WTC11 (cell line): ENCODE data around the gene NOX3.

Experiments
- FOXP1 ChIP-seq: sonication (generic); formaldehyde crosslinking; IDR thresholded peaks from 2 replicates; pipeline ENCODE4 v1.8.0; 2022; ENCODE audit warnings: missing genetic modification reagents, mild to moderate bottlenecking, moderate library complexity, borderline replicate concordance
- KAT7 ChIP-seq: sonication (generic); formaldehyde crosslinking; IDR thresholded peaks from 2 replicates; pipeline ENCODE4 v1.8.1; 2023; ENCODE audit warnings: missing genetic modification reagents, mild to moderate bottlenecking, borderline replicate concordance
- NFYB ChIP-seq: sonication (generic); formaldehyde crosslinking; conservative IDR thresholded peaks from 2 replicates; pipeline ENCODE4 v1.8.0; 2022; ENCODE audit warnings: low read depth, missing genetic modification reagents
- NR1H2 ChIP-seq: sonication (generic); formaldehyde crosslinking; IDR thresholded peaks from 2 replicates; pipeline ENCODE4 v1.9.0; 2021; ENCODE audit warnings: mild to moderate bottlenecking, moderate library complexity, missing genetic modification reagents
- TEAD1 ChIP-seq: sonication (generic); formaldehyde crosslinking; IDR thresholded peaks from 2 replicates; pipeline ENCODE4 v1.8.0; 2022; ENCODE audit warnings: mild to moderate bottlenecking, missing genetic modification reagents
- TEAD4 ChIP-seq: sonication (generic); formaldehyde crosslinking; IDR thresholded peaks from 2 replicates; pipeline ENCODE4 v1.8.0; 2022; ENCODE audit warnings: mild to moderate bottlenecking, missing genetic modification reagents
- ZNF138 ChIP-seq: sonication (generic); formaldehyde crosslinking; conservative IDR thresholded peaks from 2 replicates; pipeline ENCODE4 v1.8.1; 2022; ENCODE audit warnings: mild to moderate bottlenecking, moderate library complexity, missing genetic modification reagents
- TF ChIP-seq, protein P1 (sequence below): fragments of 200-600 bp; IDR thresholded peaks from 2 replicates; pipeline ENCODE4 v1.8.0; 2022; ENCODE audit warnings: antibody characterized with exemption
- TF ChIP-seq, protein P2 (sequence below): sonication (generic); formaldehyde crosslinking; IDR thresholded peaks from 2 replicates; pipeline ENCODE4 v1.8.1; 2023; ENCODE audit warnings: mild to moderate bottlenecking, missing genetic modification reagents, moderate library complexity
- TF ChIP-seq, protein P3 (sequence below): sonication (generic); formaldehyde crosslinking; IDR thresholded peaks from 2 replicates; pipeline ENCODE4 v1.8.1; 2022; ENCODE audit warnings: low read depth, missing genetic modification reagents, borderline replicate concordance
- TF ChIP-seq, protein P4 (sequence below): sonication (generic); formaldehyde crosslinking; IDR thresholded peaks from 2 replicates; pipeline ENCODE4 v1.8.1; 2023; ENCODE audit warnings: mild to moderate bottlenecking, missing genetic modification reagents, moderate library complexity

DNA sequence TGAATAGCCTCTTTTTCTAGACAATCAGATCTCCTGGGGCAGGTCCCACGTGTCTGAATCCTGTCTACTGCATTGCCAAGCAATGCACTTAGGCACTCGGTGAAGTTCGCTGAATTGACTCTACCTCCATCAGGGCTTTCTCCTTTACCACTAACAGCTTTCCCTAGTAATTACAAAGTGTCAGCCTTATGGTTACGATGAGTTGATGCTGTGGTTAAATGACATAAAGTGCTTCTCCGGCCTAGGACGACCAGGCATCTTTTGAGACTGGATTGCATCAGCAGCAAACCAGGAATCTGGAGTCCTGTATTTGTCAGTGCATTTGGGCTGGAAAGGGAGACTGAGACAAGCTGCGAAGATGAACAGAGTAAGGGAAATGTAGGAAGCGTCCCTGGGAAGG is 21.5 kb downstream of the NOX3 start:
- TF ChIP-seq, protein P1, sequence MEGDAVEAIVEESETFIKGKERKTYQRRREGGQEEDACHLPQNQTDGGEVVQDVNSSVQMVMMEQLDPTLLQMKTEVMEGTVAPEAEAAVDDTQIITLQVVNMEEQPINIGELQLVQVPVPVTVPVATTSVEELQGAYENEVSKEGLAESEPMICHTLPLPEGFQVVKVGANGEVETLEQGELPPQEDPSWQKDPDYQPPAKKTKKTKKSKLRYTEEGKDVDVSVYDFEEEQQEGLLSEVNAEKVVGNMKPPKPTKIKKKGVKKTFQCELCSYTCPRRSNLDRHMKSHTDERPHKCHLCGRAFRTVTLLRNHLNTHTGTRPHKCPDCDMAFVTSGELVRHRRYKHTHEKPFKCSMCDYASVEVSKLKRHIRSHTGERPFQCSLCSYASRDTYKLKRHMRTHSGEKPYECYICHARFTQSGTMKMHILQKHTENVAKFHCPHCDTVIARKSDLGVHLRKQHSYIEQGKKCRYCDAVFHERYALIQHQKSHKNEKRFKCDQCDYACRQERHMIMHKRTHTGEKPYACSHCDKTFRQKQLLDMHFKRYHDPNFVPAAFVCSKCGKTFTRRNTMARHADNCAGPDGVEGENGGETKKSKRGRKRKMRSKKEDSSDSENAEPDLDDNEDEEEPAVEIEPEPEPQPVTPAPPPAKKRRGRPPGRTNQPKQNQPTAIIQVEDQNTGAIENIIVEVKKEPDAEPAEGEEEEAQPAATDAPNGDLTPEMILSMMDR: no peak
- TF ChIP-seq, protein P2, sequence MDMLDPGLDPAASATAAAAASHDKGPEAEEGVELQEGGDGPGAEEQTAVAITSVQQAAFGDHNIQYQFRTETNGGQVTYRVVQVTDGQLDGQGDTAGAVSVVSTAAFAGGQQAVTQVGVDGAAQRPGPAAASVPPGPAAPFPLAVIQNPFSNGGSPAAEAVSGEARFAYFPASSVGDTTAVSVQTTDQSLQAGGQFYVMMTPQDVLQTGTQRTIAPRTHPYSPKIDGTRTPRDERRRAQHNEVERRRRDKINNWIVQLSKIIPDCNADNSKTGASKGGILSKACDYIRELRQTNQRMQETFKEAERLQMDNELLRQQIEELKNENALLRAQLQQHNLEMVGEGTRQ (CRISPR knock-in tag): no peak
- TF ChIP-seq TEAD4: no peak
- TF ChIP-seq, protein P3, sequence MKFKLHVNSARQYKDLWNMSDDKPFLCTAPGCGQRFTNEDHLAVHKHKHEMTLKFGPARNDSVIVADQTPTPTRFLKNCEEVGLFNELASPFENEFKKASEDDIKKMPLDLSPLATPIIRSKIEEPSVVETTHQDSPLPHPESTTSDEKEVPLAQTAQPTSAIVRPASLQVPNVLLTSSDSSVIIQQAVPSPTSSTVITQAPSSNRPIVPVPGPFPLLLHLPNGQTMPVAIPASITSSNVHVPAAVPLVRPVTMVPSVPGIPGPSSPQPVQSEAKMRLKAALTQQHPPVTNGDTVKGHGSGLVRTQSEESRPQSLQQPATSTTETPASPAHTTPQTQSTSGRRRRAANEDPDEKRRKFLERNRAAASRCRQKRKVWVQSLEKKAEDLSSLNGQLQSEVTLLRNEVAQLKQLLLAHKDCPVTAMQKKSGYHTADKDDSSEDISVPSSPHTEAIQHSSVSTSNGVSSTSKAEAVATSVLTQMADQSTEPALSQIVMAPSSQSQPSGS (CRISPR knock-in tag): no peak
- TF ChIP-seq NFYB: no peak
- TF ChIP-seq NR1H2: no peak
- no peak for TF ChIP-seq KAT7
- TF ChIP-seq, protein P4, sequence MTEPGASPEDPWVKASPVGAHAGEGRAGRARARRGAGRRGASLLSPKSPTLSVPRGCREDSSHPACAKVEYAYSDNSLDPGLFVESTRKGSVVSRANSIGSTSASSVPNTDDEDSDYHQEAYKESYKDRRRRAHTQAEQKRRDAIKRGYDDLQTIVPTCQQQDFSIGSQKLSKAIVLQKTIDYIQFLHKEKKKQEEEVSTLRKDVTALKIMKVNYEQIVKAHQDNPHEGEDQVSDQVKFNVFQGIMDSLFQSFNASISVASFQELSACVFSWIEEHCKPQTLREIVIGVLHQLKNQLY: no peak
- no peak for TF ChIP-seq TEAD1 (CRISPR knock-in tag)
- TF ChIP-seq ZNF138 (CRISPR knock-in tag): no peak
- no peak for TF ChIP-seq FOXP1 (CRISPR knock-in tag)
